Endothelial cell of umbilical vein (primary cell): ENCODE measurements around the gene APOH. TPM values are rescaled to one million over a fixed set of nuclear protein-coding genes. Genes with fewer than 3 reads are reported as not detected.

Source experiments
- BruUV-seq: library from RNA; stranded (reverse); fragments of 400-500 nt; replicated peaks from 2 replicates; lab custom pipeline; 2021; lab: Mats Ljungman, UMichigan
- CTCF ChIA-PET: fragments of 300-600, 350-600 bp; sonication (Branson Sonifier 250); formaldehyde crosslinking; loops from one replicate; lab custom pipeline; 2021; ENCODE audit warnings: antibody characterized with exemption, inconsistent platforms; lab: Charles Lee
- POLR2A ChIA-PET: fragments of 300-600, 350-600 bp; sonication (Branson Sonifier 250); formaldehyde crosslinking; loops from one replicate; lab custom pipeline; 2021; ENCODE audit warnings: antibody characterized with exemption, inconsistent platforms; lab: Charles Lee
- DNase-seq: peaks from one replicate; pipeline ENCODE4 v3.0.0-alpha.2; 2011; ENCODE audit warnings: low read depth, low spot score
- FAIRE-seq: peaks from 2 replicates; lab custom pipeline; 2011; peaks lifted over from hg19 to GRCh38; lab: Jason Lieb, UNC
- H2AFZ ChIP-seq: 2 replicates; pipeline ENCODE4 v1.6.0; 2012; ENCODE audit warnings: low read depth, low read length, control low read depth, inconsistent platforms
- H3K27ac ChIP-seq: 2 replicates; pipeline ENCODE4 v1.5.1; 2011; ENCODE audit warnings: low read depth, mild to moderate bottlenecking, control low read depth, low read length, moderate library complexity; ENCODE audit not compliant: insufficient read depth
- H3K27me3 ChIP-seq, 2 experiments: 2 replicates each; pipeline versions ENCODE4 v1.6.0 to v1.6.1; 2011; ENCODE audit warnings: low read length in 2 of 2, mixed read lengths in 1 of 2; ENCODE audit not compliant: control insufficient read depth in 2 of 2, insufficient read depth in 2 of 2
- H3K36me3 ChIP-seq, 2 experiments: 2 replicates in 1 of 2; 3 replicates in 1 of 2; pipeline ENCODE4 v1.5.1; 2011; ENCODE audit warnings: low read length in 2 of 2, mild to moderate bottlenecking in 1 of 2, moderate library complexity in 1 of 2; ENCODE audit not compliant: control insufficient read depth in 2 of 2, insufficient read depth in 2 of 2; ENCODE audit errors: extremely low read depth in 1 of 2
- H3K4me1 ChIP-seq: 3 replicates; pipeline ENCODE4 v1.5.1; 2011; ENCODE audit warnings: mild to moderate bottlenecking, low read length; ENCODE audit not compliant: control insufficient read depth, insufficient read depth; ENCODE audit errors: extremely low read depth
- H3K4me2 ChIP-seq: 2 replicates; pipeline ENCODE4 v1.6.1; 2011; ENCODE audit warnings: low read length, control low read depth, mixed read lengths; ENCODE audit not compliant: insufficient read depth
- H3K4me3 ChIP-seq, 3 experiments: fragments of 200-600 bp in 1 of 3; sonication (generic), shearing (Covaris generic) in 1 of 3; replicated peaks in 1 of 3; 2 replicates each; pipeline ENCODE4 v1.5.1; 2011 to 2016; ENCODE audit warnings: control low read depth in 3 of 3, low read length in 3 of 3, mild to moderate bottlenecking in 2 of 3, inconsistent platforms in 1 of 3, low read depth in 1 of 3, moderate library complexity in 1 of 3; ENCODE audit not compliant: insufficient read depth in 1 of 3
- H3K79me2 ChIP-seq: 2 replicates; pipeline ENCODE4 v1.6.0; 2012; ENCODE audit warnings: low read length, inconsistent platforms; ENCODE audit not compliant: control insufficient read depth, insufficient read depth
- H3K9ac ChIP-seq: replicated peaks from 2 replicates; pipeline ENCODE3; 2011; ENCODE audit warnings: low read length, control low read depth; ENCODE audit not compliant: insufficient read depth; ENCODE audit errors: extremely low read depth
- H3K9me1 ChIP-seq: replicated peaks from 3 replicates; pipeline ENCODE4 v1.6.0; 2011; ENCODE audit warnings: mild to moderate bottlenecking, low read length; ENCODE audit not compliant: control insufficient read depth, insufficient read depth; ENCODE audit errors: extremely low read depth
- H3K9me3 ChIP-seq: replicated peaks from 2 replicates; pipeline ENCODE4 v1.5.1; 2012; ENCODE audit warnings: low read length, inconsistent platforms; ENCODE audit not compliant: control insufficient read depth, insufficient read depth
- H4K20me1 ChIP-seq: replicated peaks from 2 replicates; pipeline ENCODE3; 2011; ENCODE audit warnings: mild to moderate bottlenecking, low read length; ENCODE audit not compliant: control insufficient read depth, insufficient read depth; ENCODE audit errors: extremely low read depth
- CTCF ChIP-seq, 2 donors: IDR thresholded peaks; 1 replicate in 1 of 2; 2 replicates in 1 of 2; pipeline ENCODE4 v1.5.1; 2011; ENCODE audit warnings: low read length in 2 of 2, mild to moderate bottlenecking in 2 of 2, moderate library complexity in 2 of 2, control low read depth in 1 of 2, inconsistent platforms in 1 of 2, low read depth in 1 of 2; ENCODE audit not compliant: insufficient read depth in 1 of 2; ENCODE audit errors: extremely low read depth in 1 of 2
- EZH2 ChIP-seq: IDR thresholded peaks from 2 replicates; pipeline ENCODE4 v1.6.1; 2012; ENCODE audit warnings: borderline replicate concordance, low read depth, mild to moderate bottlenecking, moderate library complexity, low read length, inconsistent platforms; ENCODE audit not compliant: severe bottlenecking
- FOS ChIP-seq: IDR thresholded peaks from 2 replicates; pipeline ENCODE4 v1.6.1; 2011; ENCODE audit warnings: mild to moderate bottlenecking, low read length, moderate library complexity, borderline replicate concordance; ENCODE audit not compliant: insufficient read depth
- GATA2 ChIP-seq: IDR thresholded peaks from 2 replicates; pipeline ENCODE4 v1.7.0; 2011; ENCODE audit warnings: low read depth, mild to moderate bottlenecking, moderate library complexity, mixed read lengths, low read length; ENCODE audit not compliant: insufficient read length, insufficient read depth
- JUN ChIP-seq: IDR thresholded peaks from 2 replicates; pipeline ENCODE4 v1.6.1; 2011; ENCODE audit warnings: borderline replicate concordance, low read depth; ENCODE audit not compliant: insufficient read length, insufficient read depth
- MYC ChIP-seq: IDR thresholded peaks from one replicate; pipeline ENCODE4 v1.6.1; 2011; ENCODE audit warnings: mild to moderate bottlenecking, low read depth, low read length
- POLR2A ChIP-seq: IDR thresholded peaks from 2 replicates; pipeline ENCODE4 v1.6.1; 2012; ENCODE audit warnings: low read depth, mild to moderate bottlenecking, control low read depth, low read length
- POLR2AphosphoS5 ChIP-seq: IDR thresholded peaks from 2 replicates; pipeline ENCODE4 v1.6.1; 2012; ENCODE audit warnings: low read depth, mild to moderate bottlenecking, control low read depth, low read length, moderate library complexity; ENCODE audit not compliant: insufficient read depth
- dilution Hi-C: fragments of 300-500 bp; cut with MboI; formaldehyde crosslinking; loops from one replicate; pipeline ENCODE4 v1.15.0; 2019; ENCODE audit warnings: low sequenced_read_pairs; ENCODE audit not compliant: extremely low pct_ligation_motif_present
- intact Hi-C: fragments of 100-400 bp; cut with micrococcal nuclease; formaldehyde crosslinking; loops from one replicate; pipeline ENCODE4 v1.10.0; 2022
- polyA plus RNA-seq, 4 experiments: library from polyadenylated mRNA; depleted of rRNA in 3 of 4; stranded (reverse) in 3 of 4; unstranded in 1 of 4; fragments of >200 nt; gene quantifications; 2 replicates each; pipeline versions ENCODE4 v1.2.1 to v1.2.3, GENCODE V29; 2011 to 2012; ENCODE audit warnings: missing spikeins in 1 of 4
- total RNA-seq: library from RNA; stranded (reverse); gene quantifications from 2 replicates; pipeline ENCODE4 v1.2.3, GENCODE V29; 2021
- TF ChIP-seq, protein P1 (sequence below): IDR thresholded peaks from 2 replicates; pipeline ENCODE4 v1.6.1; 2011; ENCODE audit not compliant: insufficient read depth, insufficient read length

Gene APOH
- total and polyA plus RNA-seq, 2 donors (not counting 3 experiments of a cell fraction or from before 2014, with no cell fraction given), result not detected

- H3K9me3 ChIP-seq, result no peaks in the 10 kb centered on the region
- H3K4me1 ChIP-seq, result peaks cover 19% of the 10 kb centered on the region
- DNase-seq (no peak), FAIRE-seq (no peak)
- CTCF ChIA-PET, result interaction anchor here (0.9 to 1.6 kb wide), 3 partner anchors 10 to 41 kb away, joined by 3 to 5 read pairs (median 5); no protein-coding TSS in a partner anchor
- no peaks in the 10 kb centered on the region for H4K20me1 ChIP-seq
- no peaks in the 10 kb centered on the region for H3K79me2 ChIP-seq
- TF ChIP-seq POLR2AphosphoS5 (no peak), MYC (no peak), POLR2A (no peak), JUN (no peak), GATA2 (no peak), EZH2 (no peak)
- TF ChIP-seq, protein P1, sequence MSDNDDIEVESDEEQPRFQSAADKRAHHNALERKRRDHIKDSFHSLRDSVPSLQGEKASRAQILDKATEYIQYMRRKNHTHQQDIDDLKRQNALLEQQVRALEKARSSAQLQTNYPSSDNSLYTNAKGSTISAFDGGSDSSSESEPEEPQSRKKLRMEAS, result no peak
- H3K4me2 ChIP-seq, result peak overlapping the region; percentile 89
- dilution Hi-C loops (no loop called here), intact Hi-C loops (no loop called here)
- H3K27me3 ChIP-seq, result no peaks in the 10 kb centered on the region
- no TSS peak for BruUV-seq
- H3K9me1 ChIP-seq, result peaks cover 2% of the 10 kb centered on the region
- no peak overlapping the region for H3K27ac ChIP-seq
- POLR2A ChIA-PET, result no interaction called here
- H3K4me3 ChIP-seq, result no peak overlapping the region
- no peak overlapping the region for H2AFZ ChIP-seq
- no peaks in the 10 kb centered on the region for H3K36me3 ChIP-seq
- no peak overlapping the region for H3K9ac ChIP-seq
These were observed 10.8 kb upstream of the APOH start for GRCh38 chr17:66240013-66240412.

- FAIRE-seq (no peak), DNase-seq (no peak)
- no peaks in the 10 kb centered on the region for H4K20me1 ChIP-seq
- no TSS peak for BruUV-seq
- CTCF ChIA-PET, result no interaction called here
- H3K9me1 ChIP-seq, result no peaks in the 10 kb centered on the region
- no peaks in the 10 kb centered on the region for H3K9me3 ChIP-seq
- H3K36me3 ChIP-seq, result no peaks in the 10 kb centered on the region
- peaks cover 0 to under 1% of the 10 kb centered on the region in 2 experiments for H3K27me3 ChIP-seq
- intact Hi-C loops, result no loop called here
- H3K27ac ChIP-seq, result no peak overlapping the region
- dilution Hi-C loops, result no loop called here
- no peak overlapping the region for H3K4me3 ChIP-seq
- H3K9ac ChIP-seq, result no peak overlapping the region
- H3K4me2 ChIP-seq, result no peak overlapping the region
- no peaks in the 10 kb centered on the region for H3K79me2 ChIP-seq
- TF ChIP-seq, protein P1, result no peak
- TF ChIP-seq MYC (no peak), FOS (no peak), POLR2AphosphoS5 (no peak), JUN (no peak), GATA2 (no peak), CTCF (IDR thresholded peaks at IDR 0.05; ENCODE audit: extremely low read depth in 1 of 2, insufficient read depth in 1 of 2, low read depth in 1 of 2, low read length in 2 of 2) (no peak), POLR2A (no peak), EZH2 (no peak)
- H2AFZ ChIP-seq, result no peak overlapping the region
- POLR2A ChIA-PET, result no interaction called here
- H3K4me1 ChIP-seq, result peaks cover 7% of the 10 kb centered on the region
These were observed 6.3 kb upstream of the APOH start for GRCh38 chr17:66235377-66235994.
